ENCODE results near the gene SPAG6.

DNA sequence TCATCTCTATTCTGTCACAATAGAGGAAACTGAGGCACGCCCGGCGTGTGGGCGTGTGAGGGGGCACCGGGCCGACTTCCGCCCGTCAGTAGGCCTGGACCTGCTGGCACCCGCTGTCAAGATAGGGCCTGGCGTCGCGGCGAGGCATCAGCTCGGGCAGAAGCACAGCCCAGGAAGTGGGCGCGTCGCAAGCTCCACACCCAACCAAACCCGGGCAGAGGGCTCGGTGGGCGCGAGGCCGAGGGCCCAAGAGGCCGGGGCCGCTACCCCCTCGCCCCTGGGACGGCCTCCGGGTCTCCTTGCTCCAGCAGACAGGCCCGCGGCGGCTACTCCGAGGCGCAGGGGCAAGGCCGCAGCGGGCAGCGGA lies 91.2 kb downstream of the SPAG6 start:
- TF ChIP-seq, protein P1, sequence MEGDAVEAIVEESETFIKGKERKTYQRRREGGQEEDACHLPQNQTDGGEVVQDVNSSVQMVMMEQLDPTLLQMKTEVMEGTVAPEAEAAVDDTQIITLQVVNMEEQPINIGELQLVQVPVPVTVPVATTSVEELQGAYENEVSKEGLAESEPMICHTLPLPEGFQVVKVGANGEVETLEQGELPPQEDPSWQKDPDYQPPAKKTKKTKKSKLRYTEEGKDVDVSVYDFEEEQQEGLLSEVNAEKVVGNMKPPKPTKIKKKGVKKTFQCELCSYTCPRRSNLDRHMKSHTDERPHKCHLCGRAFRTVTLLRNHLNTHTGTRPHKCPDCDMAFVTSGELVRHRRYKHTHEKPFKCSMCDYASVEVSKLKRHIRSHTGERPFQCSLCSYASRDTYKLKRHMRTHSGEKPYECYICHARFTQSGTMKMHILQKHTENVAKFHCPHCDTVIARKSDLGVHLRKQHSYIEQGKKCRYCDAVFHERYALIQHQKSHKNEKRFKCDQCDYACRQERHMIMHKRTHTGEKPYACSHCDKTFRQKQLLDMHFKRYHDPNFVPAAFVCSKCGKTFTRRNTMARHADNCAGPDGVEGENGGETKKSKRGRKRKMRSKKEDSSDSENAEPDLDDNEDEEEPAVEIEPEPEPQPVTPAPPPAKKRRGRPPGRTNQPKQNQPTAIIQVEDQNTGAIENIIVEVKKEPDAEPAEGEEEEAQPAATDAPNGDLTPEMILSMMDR (IDR thresholded peaks at IDR 0.05): no peak
- TF ChIP-seq POLR2A (IDR thresholded peaks at IDR 0.05): no peak
